ENCODE results near the gene KCTD16.

Gene KCTD16

DNA sequence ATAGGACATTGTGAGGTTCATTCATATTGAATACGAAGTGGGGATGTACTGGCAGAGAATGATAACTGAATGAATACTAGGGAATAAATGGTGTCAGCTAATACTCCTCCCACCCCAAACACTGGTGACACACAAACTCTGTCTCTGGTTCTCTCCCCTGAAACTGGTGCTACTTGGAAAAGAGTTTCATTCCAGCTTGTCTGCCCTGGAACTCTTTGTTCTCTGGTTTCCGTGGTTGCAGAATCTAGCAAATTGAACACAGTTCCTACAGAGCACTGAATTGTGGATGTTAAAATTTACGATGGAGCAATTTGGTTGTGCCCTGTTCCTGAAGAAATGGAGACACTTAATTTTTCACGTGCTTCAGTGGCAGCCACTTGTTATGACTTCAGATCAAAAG is 181.7 kb downstream of the KCTD16 start:
- DNase-seq = no peak

DNA sequence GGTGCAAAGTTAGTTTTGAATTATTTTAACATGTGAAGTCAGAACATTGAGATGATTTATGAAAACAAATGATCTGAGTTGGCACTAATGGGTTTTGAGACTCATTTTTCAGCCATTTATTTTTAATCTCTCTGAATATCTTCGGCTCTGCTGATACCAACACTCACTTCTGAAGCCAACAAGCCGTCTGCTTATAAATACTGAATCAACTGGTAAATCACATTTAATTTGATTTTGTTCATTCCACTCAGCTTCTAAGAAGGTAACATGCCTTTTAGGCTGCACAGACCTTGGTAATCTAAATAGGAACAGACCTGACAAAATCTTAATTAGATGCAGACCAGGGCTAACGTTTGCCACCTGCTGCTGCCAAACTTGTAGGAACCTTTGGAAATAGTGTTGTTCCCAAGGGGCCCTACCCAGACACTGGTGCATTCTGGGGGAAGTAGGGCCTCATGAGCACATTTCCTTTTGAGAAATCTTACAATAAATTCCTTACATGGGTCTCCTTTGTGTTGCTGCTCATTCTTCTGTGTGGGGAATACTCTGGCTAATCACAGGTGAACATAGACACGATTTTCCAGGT is 182.2 kb downstream of the KCTD16 start:
- DNase-seq = no peak

DNA sequence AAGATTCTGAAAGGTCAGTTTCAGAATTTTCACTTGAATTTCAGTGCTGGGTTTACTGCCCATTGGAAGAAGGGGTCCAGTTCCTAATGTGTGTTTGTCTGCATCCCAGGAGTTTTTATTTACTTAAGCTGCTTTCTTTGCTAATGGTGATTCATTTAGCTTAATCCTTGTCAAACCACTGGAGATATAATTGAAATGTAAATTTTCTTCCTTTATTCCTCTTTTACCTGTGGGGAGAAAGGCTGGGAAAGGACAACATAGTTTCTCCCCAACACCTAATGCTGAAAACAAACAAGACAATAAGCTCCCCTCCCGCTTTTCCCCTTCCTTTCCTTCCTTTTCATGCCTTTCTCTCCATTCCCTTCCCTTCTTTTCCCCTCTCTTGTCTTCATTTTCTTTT is 185.8 kb downstream of the KCTD16 start:
- DNase-seq = no peak

DNA sequence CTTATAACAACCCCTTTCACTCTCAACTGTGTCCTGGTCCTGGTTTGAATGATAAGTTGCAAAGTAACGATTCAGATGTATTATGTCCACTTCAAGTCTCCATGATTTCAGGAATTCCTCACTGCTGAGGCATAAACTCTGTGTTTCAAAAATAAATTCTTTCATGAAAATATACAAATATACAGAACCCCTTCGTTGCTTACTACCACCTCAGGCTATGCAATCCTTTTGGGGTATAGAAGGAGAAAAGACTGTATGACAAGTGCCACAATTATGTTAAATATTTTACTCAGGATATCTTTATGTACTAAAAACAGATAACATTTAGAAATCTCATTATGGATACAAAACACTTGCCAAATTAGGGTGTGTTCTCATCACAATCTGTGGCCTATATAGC is 190.7 kb downstream of the KCTD16 start:
- no peak for DNase-seq

DNA sequence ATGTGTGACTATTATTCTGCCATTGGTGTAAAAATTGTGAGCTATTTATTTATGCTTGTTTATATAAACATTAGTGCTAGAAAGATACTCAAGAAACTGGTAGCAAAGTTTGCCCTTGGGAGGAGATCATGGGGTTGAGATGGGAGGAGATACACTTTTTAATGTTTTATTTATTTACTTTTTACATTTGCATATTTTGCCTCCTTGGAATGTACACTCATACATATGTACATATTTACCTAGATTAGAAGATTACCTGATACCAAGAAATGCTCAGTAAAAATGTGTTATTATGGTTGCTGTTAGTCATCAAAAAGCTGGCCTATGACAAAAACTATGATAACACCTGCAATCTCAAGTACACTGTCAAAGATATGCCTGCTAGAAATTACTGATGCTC is 195.2 kb downstream of the KCTD16 start:
- DNase-seq = no peak

DNA sequence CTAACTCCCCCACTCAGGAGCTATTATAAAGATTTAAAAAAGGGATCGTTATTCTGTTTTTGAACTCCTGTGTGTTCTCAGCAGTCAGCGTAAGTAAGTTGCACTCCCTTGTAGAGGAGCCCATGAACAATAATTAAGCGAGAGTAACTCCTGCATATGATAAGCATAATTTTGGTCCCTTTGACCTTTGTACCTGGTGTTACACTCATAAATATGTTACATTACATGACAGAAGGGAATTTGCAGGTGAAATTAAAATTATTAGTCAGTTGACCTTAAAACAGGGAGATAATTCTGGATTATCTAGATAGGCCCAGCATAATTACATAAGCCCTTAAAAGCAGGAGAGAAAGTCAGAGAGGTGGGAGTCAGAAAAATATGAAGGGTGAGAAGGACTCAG is 197.3 kb downstream of the KCTD16 start:
- no peak for DNase-seq

DNA sequence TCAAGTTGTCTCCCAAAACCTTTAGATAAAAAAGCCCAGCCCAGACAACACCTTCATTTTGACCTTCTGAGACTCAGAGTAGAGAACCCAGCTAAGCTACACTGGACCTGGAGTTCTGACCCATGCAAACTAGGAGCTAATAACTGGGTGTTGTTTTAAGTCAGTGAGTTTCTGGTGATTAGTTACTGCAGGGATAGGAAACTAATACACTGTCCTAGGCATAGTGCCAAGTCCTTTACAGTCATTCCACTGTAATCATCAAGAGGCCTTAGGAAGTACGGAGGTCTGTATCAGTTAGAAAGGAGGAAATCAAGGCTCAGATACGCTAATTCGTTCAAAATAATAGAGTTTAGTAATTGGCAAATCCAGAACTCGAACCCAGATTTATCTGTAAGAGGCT is 197.9 kb downstream of the KCTD16 start:
- DNase-seq = no peak

DNA sequence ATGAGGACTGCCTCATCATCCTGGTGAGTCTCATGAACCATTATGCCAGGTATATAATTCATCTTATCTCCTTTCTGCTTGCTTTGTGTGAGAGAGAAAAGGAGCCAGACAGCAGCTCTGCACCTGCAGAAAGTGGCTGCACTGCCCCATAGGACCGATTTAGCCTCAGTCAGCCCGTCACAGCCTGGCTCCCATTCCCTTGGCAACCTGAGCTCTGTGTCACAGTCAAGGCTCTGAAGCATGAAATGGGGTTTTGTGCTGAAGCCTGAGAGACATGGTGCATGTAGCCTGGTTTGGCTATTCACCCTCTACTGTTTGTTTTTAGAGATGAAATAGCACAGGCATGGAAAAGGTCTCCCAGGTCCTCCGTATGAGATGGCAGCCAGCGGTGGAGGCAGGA is 198.3 kb downstream of the KCTD16 start:
- DNase-seq = no peak

DNA sequence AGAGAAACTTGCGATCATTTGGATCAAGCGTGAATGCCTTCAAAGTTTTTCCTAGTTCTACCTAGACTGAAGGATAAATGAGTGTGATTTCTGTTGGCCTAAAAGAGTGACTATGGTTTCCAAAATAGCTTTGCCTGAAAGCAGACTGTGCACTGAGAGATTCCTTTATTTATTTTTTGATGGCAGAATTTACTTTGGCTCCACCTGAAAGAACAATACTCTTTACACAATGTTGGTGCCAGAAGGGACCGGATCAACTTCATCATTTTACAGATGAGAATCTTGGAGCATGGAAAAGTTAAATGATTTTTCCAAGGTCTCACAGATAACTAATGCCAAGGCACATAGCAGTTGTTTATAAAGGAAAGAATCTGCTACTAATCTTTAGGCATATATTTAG is 199.6 kb downstream of the KCTD16 start:
- no peak for DNase-seq

DNA sequence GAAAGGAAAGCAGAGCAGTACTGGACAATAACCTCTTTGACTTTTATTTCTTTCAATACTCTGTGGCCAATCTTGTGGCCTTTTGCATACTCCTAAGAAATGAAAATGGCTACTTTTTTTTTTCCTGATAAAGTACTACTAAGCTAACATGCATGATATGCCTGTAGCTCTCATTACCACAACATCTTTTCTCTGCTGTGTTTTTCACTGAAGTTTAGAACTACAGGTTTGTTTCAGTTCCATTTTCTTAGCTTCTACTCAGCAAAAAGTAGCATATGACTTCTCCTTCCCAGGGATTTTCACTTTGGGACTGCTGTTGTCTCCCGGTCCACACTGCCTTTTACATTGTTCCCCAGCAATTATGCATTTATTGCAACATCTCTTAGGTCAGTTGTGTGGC is 204.0 kb downstream of the KCTD16 start:
- DNase-seq = no peak

DNA sequence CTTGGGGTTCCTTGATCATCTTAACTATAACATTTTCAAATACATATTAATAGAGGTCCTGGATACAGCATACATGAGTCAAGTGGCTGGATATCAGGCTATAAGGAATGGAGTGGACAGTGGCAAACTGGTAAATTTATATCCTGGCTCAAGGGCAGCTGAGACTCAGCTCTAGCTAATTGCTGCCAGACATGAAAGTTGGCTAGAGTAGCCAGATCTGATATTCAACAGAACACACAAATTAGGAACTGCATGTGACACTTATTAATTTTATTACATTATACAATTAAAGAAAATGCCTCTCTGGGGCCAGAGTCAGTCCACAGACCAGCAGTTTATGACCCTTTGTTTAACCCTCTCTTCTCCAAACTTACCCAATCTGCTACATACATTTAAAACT is 206.5 kb downstream of the KCTD16 start:
- no peak for DNase-seq

DNA sequence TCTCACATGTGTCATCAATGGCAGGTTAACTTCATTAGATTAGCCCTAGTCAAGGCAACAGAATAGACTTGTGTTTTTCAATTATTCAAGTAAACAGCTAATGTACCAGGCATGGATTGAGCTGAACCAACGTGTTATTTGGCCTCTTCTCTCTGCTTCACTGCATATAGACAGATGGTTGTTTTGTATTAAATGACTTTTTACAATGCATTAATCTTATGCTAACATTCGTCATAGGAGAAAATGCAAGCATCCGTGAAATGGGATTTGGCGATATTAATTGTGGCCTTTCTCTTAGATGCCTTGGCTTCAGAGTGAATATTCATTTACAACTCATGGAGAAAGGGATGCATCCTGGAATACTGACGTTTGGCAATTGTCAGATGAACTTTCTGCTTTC is 208.0 kb downstream of the KCTD16 start:
- DNase-seq = no peak

DNA sequence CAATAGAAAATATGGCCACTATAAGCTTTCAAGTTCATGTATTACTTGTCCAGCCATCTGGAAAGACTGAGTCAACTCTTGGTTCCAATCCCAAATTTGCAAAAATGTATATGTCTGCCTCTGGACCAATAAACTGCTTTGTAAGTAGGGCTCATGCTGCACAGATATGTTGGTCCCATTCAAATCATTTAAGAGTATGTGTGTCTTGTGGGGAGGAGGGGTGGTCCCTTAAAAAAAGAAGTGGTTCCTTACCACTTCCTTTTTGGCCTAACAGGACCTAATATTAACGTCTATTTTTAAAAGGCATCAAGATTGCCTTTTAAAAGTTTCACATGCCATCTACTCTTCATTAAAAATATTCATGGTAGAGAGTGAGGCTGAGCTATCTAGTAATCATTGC is 214.9 kb downstream of the KCTD16 start:
- DNase-seq = no peak

DNA sequence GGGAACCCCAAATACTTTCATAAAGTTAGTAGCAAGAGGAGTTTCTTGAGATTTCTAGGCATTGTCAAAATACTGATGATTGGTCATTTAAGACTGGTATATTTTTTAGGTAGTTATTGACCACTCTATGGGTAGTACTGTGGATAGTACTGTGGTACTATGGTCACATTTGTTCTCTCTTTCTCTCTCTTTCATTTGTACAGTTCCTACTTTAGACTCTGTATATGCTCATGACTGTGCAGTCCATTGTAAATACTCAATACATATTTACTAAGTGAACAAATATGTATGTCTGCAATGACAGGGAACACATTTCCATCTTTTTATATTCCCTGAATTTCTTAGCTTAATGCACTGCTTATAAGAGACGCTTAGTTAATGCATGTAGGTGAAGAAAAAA is 215.6 kb downstream of the KCTD16 start:
- no peak for DNase-seq

DNA sequence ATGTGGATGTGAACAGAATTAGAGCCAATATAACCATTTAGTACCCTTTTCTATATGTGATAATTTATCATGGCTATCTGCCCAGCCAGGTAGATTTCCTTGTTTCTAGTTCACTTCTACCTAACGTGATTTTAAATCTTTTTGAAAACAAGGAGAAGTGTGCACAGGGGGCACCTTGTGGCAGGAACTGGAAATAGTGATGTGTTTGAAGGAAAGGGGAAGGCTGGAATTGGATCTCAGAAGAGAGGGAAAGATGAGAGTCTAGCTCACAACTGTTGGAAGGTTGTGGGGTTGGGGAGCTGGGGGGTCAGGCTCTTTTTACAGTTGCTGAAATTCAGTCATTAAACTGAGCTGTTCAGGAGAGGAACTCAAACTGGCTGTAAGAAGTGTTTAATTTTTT is 219.5 kb downstream of the KCTD16 start:
- no peak for DNase-seq

DNA sequence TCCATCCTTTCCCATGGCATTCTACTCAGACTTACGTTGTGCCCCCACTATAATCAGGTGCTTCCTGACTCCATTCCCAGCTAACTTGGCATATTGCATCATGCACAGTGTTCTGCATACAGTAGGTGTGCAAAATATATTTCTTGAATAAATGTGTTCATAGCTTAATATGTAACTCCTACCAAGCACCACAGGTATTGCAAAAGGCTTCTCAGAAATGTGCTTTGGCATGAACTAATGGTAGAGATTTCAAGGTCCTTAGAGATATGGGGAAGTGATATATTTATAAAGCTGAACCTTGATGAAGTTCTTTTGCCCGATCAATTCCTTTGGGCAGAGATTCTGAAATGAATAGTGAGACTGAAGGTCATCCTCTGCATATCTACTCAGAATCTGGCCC is 220.4 kb downstream of the KCTD16 start:
- no peak for DNase-seq

DNA sequence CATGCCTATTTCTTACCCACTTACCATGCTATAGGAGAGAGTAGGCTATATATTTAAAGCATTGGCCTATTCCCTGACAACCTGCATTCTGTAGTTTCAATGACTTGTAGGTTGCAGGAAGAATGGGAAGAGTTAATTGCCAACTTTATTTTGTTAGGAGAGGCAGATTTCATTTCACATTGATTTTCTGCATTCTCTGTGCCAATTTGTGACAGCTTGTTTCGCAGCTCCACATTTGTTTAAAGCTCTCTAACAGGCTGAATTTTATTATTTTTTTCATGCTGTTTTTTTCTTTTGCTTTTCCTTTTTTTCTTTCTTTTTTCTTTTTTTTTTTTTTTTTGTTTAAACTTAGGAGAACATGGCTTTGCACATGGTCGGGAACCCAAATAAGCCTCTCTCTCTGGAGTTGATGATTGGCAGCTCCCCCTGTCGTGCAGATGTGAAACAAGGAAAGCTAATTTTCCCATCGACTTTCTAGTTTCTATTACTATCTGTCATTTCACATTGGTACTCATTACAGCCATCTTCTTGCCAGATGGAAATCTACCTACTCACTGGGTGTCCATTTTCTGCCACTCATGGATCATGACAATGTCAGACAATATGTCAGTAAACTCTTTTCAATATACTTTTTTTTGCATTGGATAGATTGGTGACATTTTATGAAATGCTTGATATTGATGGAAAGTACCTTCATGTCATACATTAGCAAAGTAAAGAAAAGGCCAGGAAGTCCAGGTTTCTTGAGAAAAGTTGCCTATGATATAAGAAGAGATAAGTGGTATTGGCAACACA is 223.2 kb downstream of the KCTD16 start:
- no peak for DNase-seq

DNA sequence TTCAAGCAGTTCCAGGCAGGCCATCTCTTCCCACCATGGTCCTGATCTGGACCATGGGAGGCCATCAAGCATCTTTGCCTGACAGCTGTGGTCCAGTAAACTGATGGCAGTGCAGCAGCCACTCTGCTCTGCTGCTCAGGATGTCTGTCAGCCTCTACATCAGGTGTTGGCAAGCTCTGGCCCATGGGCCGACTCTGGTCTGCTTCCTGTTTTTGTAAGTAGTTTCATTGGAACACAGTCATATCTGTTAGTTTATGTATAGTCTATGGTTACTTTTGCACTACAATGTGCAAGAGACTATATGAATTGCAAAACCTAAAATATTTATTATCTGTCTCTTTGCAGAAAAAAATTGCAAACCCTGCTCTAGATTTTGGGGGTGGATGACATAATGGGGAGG is 225.0 kb downstream of the KCTD16 start:
- DNase-seq = no peak

DNA sequence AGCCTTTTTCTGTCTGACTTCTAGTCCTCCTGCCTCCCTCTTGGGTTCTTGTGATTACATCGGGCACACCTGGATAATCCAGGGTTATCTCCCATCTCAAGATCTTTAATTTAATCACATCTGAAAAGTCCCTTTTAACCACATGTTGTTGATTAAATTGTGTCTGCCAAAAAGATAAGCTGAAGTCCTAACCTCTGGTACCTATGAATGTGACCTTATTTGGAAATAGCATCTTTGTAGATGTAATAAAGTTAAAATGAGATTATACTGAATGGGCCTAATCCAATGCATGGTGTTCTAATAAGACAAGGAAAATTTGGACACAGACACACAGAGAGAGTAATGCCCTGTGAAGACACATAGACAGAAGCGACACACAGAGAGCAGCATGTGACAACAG is 232.4 kb downstream of the KCTD16 start:
- DNase-seq = no peak

DNA sequence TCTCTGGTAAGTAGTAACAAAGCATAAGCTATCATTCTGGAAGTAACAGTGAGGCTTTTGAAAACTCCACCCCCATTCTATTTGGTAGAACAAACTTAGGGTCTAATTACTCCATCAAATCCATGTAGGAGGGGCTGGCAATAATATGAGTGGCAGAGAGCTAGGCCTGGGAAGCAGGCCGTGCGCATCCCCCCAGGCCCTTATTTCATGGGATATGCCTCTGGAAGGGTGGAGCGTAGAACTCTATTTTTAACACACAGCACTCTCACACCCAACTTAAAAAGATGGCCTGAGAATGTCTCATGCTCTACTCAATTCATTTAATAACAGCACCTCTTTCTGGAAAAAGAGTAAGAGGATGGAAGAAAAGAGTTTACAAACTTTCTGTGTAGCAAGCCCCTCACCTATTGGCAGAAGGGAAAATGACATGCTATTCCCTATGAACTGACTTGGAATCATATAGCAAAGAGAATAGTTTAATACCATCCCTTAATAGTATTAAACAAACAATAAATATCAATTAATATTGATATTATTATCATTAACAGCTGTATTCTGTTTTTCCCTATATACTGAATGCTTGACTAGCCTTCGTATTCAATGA is 233.2 kb downstream of the KCTD16 start:
- DNase-seq = no peak

DNA sequence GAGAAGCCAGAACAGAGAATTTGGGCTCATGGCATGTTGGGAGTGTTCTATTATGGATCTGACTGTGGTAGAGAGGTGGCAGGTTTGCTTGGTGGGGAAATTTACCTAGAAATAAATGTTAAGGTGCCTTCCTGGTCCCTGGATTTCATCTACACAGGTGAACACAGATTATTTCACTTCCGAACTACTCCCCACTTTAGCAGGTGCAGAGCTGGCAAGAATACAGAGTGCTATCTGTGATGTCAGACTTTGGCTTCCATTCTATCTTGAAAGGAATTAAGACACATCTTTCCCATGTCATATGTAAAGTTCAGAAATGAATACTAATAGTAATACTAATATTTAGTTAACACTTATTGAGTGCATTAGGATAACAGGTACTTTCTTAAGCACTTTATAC is 234.0 kb downstream of the KCTD16 start:
- no peak for DNase-seq

DNA sequence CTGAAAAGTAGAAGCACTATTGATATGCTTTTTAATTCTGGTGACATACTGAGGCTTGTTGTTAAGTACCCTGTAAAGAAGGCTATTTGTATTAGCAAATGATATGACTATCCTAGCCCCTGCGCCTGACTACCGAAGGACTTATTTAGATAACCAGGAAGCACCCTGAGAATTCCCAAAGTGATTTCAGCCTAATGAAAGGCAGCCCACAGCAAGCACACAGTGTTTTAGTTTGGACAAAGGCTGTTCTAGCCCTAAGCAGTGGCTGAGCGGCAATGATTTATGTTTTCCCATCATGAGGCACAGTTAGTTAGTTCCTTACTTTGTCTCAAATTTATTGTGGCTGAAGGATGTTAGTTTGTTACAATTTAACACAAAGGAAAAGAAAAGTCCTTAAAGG is 235.3 kb downstream of the KCTD16 start:
- no peak for DNase-seq

DNA sequence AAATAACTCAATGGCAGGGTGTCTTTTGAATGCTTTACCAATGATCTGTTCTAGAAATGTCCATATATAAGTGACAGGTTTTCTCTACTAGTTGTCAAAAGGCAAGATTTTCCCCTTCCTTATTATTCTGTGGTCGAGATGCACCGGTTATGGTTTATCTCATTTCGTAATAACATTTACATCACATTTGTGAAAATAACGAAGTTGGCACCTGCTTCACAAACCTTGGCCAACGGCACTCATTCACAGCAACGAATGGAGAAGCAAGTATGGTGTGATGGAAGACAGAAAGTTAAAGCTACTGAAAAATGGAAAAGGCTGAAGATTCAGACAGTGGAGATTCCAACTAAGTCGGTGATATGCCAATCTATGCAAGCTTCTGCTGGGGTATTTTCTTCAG is 235.8 kb downstream of the KCTD16 start:
- DNase-seq = no peak

DNA sequence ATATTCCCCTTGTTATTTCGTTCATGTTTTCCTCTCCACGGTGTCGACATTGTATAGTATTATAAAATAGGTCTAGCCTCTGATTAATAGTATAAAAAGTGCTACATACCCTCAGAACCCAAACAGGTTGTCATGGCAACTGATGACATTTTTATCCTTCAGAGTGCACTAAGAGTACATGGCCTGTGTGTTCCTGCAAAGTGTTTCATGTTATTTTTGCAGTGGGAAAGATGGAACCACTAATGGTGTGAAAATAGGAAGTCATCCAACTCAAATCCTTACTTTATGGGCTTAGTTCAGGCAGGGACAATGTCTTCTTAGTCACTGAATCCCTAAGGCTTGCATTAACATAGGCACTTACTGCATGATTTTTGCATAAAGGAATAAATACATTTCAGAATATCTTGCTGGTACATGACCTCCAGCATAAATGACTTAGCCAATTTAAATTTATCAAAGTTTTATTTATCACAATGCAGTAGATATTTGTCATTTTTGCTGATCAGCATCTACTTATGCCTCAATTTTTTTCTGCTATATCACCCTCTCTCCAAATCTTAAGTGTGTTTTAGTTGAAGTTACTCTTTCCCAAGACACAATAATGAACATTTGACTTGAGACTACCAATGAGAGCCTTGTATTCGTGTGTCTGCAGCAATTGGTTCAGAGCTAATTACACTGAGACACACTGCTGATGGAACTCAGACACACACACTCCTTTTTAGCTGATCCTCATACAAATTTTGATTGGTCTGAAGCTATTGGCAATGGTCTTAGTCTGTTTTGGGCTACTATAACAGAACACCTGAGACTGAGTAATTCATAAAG is 243.7 kb downstream of the KCTD16 start:
- no peak for DNase-seq

All from stimulated activated naive CD4-positive, alpha-beta T cell treated with Interleukin-2 at 50 U/mL for 16 hours (primary cell).